GM11168 (cell line): ENCODE data around the gene ZNF311.
"Not testable (repeated sequence)": the region's sequence is repeated elsewhere in the genome, so short reads cannot be mapped to it uniquely, and the experiment has no call there.

Experiments
- in situ Hi-C: fragments of 300-500 bp; cut with MboI; formaldehyde crosslinking; loops from one replicate; pipeline ENCODE4 v1.12.0; 2022; ENCODE audit warnings: low sequenced_read_pairs; ENCODE audit not compliant: unreplicated experiment

The ZNF311 gene

GRCh38 chr6:28985462-28986164 lies 19.5 kb downstream of the ZNF311 start:
- in situ Hi-C loops: no loop called here

- in situ Hi-C loops: no loop called here
These were observed 21.3 kb downstream of the ZNF311 start for GRCh38 chr6:28983838-28984237.

GRCh38 chr6:28982476-28983266 lies 22.4 kb downstream of the ZNF311 start:
- in situ Hi-C loops: no loop called here

GRCh38 chr6:28981833-28982475 lies 23.2 kb downstream of the ZNF311 start:
- in situ Hi-C loops: no loop called here

GRCh38 chr6:28981431-28981832 lies 23.7 kb downstream of the ZNF311 start:
- in situ Hi-C loops: no loop called here

GRCh38 chr6:28980852-28981430 lies 24.2 kb downstream of the ZNF311 start:
- in situ Hi-C loops: no loop called here

- in situ Hi-C loops: no loop called here
These were observed 24.8 kb downstream of the ZNF311 start for GRCh38 chr6:28980137-28980851.

- in situ Hi-C loops: no loop called here
These were observed 25.4 kb downstream of the ZNF311 start for GRCh38 chr6:28979679-28980078.

- in situ Hi-C loops: no loop called here
These were observed 26.1 kb downstream of the ZNF311 start for GRCh38 chr6:28978959-28979561.

- in situ Hi-C loops: no loop called here
These were observed 27.0 kb downstream of the ZNF311 start for GRCh38 chr6:28978133-28978491.

- in situ Hi-C loops: no loop called here
These were observed 27.6 kb downstream of the ZNF311 start for GRCh38 chr6:28977341-28978132.

GRCh38 chr6:28976677-28977076 lies 28.4 kb downstream of the ZNF311 start:
- in situ Hi-C loops: no loop called here

GRCh38 chr6:28974505-28974904 lies 30.6 kb downstream of the ZNF311 start:
- in situ Hi-C loops: no loop called here

GRCh38 chr6:28970056-28970455 lies 35.1 kb downstream of the ZNF311 start:
- in situ Hi-C loops: not testable (repeated sequence)

GRCh38 chr6:28969129-28969528 lies 36.0 kb downstream of the ZNF311 start:
- in situ Hi-C loops: no loop called here

GRCh38 chr6:28968476-28968875 lies 36.6 kb downstream of the ZNF311 start:
- in situ Hi-C loops: no loop called here

GRCh38 chr6:28965706-28966105 lies 39.4 kb downstream of the ZNF311 start:
- in situ Hi-C loops: no loop called here

GRCh38 chr6:28960846-28961500 lies 44.1 kb downstream of the ZNF311 start:
- in situ Hi-C loops: no loop called here
